SU-DHL-6 (cell line): ENCODE results near the gene HSPB3.

Experiments
- EZH2phosphoT487 ChIP-seq: fragments of 200-600 bp; sonication (generic), shearing (Covaris generic); conservative IDR thresholded peaks from 2 replicates; pipeline ENCODE4 v1.6.1; 2018; ENCODE audit warnings: mild to moderate bottlenecking, antibody characterized with exemption, low read length, moderate library complexity, mixed read lengths
- TF ChIP-seq, protein P1 (sequence below): fragments of 200-600 bp; sonication (generic); IDR thresholded peaks from one replicate; pipeline ENCODE4 v1.5.1; 2017; ENCODE audit warnings: antibody characterized with exemption, mild to moderate bottlenecking, low read length, moderate library complexity; ENCODE audit not compliant: insufficient read depth, poor library complexity, severe bottlenecking

DNA sequence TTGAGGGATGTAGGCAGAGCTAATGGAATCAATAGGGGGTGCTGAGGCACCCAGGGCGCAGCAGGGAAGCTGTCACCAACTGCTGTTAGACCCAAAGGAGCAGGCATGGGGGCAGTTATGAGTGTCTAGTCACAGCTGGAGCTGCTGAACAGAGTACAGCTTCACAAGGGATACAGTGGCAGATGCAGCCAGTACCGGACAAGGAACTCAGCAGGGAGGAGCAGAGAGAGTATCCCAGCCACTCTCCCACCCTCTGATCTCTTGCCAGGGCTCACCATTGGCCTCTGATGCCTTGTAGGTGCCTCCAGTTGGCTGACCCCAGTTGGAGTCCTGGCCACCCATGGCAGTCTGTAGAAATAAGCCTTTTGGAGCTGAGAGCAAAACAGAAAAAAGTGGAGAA is 42.6 kb upstream of the HSPB3 start:
- TF ChIP-seq EZH2phosphoT487, result no peak
- TF ChIP-seq, protein P1, sequence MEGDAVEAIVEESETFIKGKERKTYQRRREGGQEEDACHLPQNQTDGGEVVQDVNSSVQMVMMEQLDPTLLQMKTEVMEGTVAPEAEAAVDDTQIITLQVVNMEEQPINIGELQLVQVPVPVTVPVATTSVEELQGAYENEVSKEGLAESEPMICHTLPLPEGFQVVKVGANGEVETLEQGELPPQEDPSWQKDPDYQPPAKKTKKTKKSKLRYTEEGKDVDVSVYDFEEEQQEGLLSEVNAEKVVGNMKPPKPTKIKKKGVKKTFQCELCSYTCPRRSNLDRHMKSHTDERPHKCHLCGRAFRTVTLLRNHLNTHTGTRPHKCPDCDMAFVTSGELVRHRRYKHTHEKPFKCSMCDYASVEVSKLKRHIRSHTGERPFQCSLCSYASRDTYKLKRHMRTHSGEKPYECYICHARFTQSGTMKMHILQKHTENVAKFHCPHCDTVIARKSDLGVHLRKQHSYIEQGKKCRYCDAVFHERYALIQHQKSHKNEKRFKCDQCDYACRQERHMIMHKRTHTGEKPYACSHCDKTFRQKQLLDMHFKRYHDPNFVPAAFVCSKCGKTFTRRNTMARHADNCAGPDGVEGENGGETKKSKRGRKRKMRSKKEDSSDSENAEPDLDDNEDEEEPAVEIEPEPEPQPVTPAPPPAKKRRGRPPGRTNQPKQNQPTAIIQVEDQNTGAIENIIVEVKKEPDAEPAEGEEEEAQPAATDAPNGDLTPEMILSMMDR, result no peak
